GM12878 (cell line): ENCODE results near the gene CD34. TPM values are rescaled to one million over a fixed set of nuclear protein-coding genes. Genes with fewer than 3 reads are reported as not detected.

Experiments
- ATAC-seq: fragments of 200-7000 bp; cut with Tn5 transposase; 3 replicates; pipeline ENCODE4 v1.9.1; 2020; ENCODE audit warnings: mild to moderate bottlenecking, moderate library complexity
- BruUV-seq: library from RNA; stranded (reverse); fragments of 400-500 nt; replicated peaks from 2 replicates; lab custom pipeline; 2021; lab: Mats Ljungman, UMichigan
- CTCF ChIA-PET: fragments of 300-600 bp; sonication (Branson Sonifier 250); formaldehyde crosslinking; extraction: SDS; loops from one replicate; lab custom pipeline; 2021; ENCODE audit warnings: inconsistent platforms; lab: Yijun Ruan, JAX
- POLR2A ChIA-PET: fragments of 350-600 bp; formaldehyde crosslinking; extraction: SDS; loops from one replicate; lab custom pipeline; 2021; ENCODE audit warnings: inconsistent platforms; lab: Charles Lee
- RAD21 ChIA-PET: fragments of 300-600 bp; sonication (Branson Sonifier 250); formaldehyde crosslinking; loops from one replicate; lab custom pipeline; 2023; ENCODE audit warnings: antibody characterized with exemption; ENCODE audit not compliant: unreplicated experiment; lab: Charles Lee
- SMC1A ChIA-PET: fragments of 300-600 bp; sonication (Branson Sonifier 250); formaldehyde crosslinking; loops from one replicate; lab custom pipeline; 2023; ENCODE audit not compliant: unreplicated experiment, uncharacterized antibody; lab: Charles Lee
- DNase-seq: peaks from one replicate; pipeline ENCODE4 v3.0.0-alpha.2; 2011; ENCODE audit warnings: low read depth, low spot score
- FAIRE-seq: peaks from 3 replicates; lab custom pipeline; 2011; peaks lifted over from hg19 to GRCh38; lab: Jason Lieb, UNC
- H2AFZ ChIP-seq: 2 replicates; pipeline ENCODE4 v1.6.0; 2011; ENCODE audit warnings: low read depth, low read length, control low read depth; ENCODE audit not compliant: control insufficient read depth
- H3K27ac ChIP-seq: 2 replicates; pipeline ENCODE4 v1.5.1; 2011; ENCODE audit warnings: control low read depth; ENCODE audit not compliant: control insufficient read depth, insufficient read depth
- H3K27me3 ChIP-seq, 2 experiments: replicated peaks in 1 of 2; 2 replicates each; pipeline versions ENCODE4 v1.6.0 to v1.6.1; 2011; ENCODE audit warnings: low read length in 1 of 2; ENCODE audit not compliant: control insufficient read depth in 2 of 2, insufficient read depth in 2 of 2
- H3K36me3 ChIP-seq, 2 experiments: 2 replicates each; pipeline ENCODE4 v1.5.1; 2011; ENCODE audit warnings: low read length in 1 of 2; ENCODE audit not compliant: control insufficient read depth in 2 of 2, insufficient read depth in 2 of 2
- H3K4me1 ChIP-seq: 2 replicates; pipeline ENCODE4 v1.6.1; 2011; ENCODE audit warnings: mild to moderate bottlenecking, low read length, moderate library complexity, mixed read lengths; ENCODE audit not compliant: control insufficient read depth, insufficient read depth
- H3K4me2 ChIP-seq: 2 replicates; pipeline ENCODE4 v1.6.0; 2011; ENCODE audit warnings: control low read depth; ENCODE audit not compliant: control insufficient read depth, insufficient read depth
- H3K4me3 ChIP-seq: fragments of 200-600 bp; sonication (generic); 2 replicates; pipeline ENCODE4 v1.5.1; 2016
- H3K79me2 ChIP-seq: 2 replicates; pipeline ENCODE4 v1.6.0; 2011; ENCODE audit warnings: low read length; ENCODE audit not compliant: control insufficient read depth, insufficient read depth
- H3K9ac ChIP-seq: 2 replicates; pipeline ENCODE4 v1.8.0; 2011; ENCODE audit warnings: low read length, control low read depth, mixed read lengths; ENCODE audit not compliant: control insufficient read depth, insufficient read depth
- H3K9me3 ChIP-seq: replicated peaks from 3 replicates; pipeline ENCODE4 v1.5.1; 2011; ENCODE audit warnings: mild to moderate bottlenecking, low read length; ENCODE audit not compliant: control insufficient read depth, insufficient read depth
- H4K20me1 ChIP-seq: 2 replicates; pipeline ENCODE4 v1.6.0; 2011; ENCODE audit not compliant: control insufficient read depth, insufficient read depth
- BRCA1 ChIP-seq: IDR thresholded peaks from 2 replicates; pipeline ENCODE4 v1.6.1; 2011; ENCODE audit warnings: low read depth, low read length, improper control_type of control experiment
- CBX3 ChIP-seq: fragments of 200-600 bp; sonication (generic); IDR thresholded peaks from 2 replicates; pipeline ENCODE4 v1.6.1; 2016; ENCODE audit warnings: low read depth, borderline replicate concordance
- HDGF ChIP-seq: fragments of 450-650 bp; IDR thresholded peaks from 2 replicates; pipeline ENCODE4 v1.6.1; 2016; ENCODE audit warnings: antibody characterized with exemption
- JUNB ChIP-seq: IDR thresholded peaks from 2 replicates; pipeline ENCODE4 v1.6.1; 2016; ENCODE audit warnings: antibody characterized with exemption, mild to moderate bottlenecking
- NR2C2 ChIP-seq: IDR thresholded peaks from 2 replicates; pipeline ENCODE4 v1.6.1; 2011; ENCODE audit warnings: borderline replicate concordance, low read depth; ENCODE audit not compliant: control insufficient read depth, insufficient read length
- SMC3 ChIP-seq: IDR thresholded peaks from 2 replicates; pipeline ENCODE4 v1.6.1; 2011; ENCODE audit warnings: low read length, improper control_type of control experiment, borderline replicate concordance
- TCF3 ChIP-seq: IDR thresholded peaks from 2 replicates; pipeline ENCODE4 v1.6.1; 2012; ENCODE audit warnings: low read depth, mild to moderate bottlenecking, low read length, borderline replicate concordance; ENCODE audit not compliant: insufficient read depth
- WGBS: methylation state at CpG from one replicate; pipeline ENCODE4 v1.1.6; 2016; ENCODE audit warnings: low lambda C conversion rate; ENCODE audit not compliant: insufficient replicate concordance, insufficient coverage; ENCODE audit errors: missing lambda C conversion rate; 5-methylcytosine and 5-hydroxymethylcytosine counted together
- in situ Hi-C: fragments of 300-500 bp; cut with MboI; formaldehyde crosslinking; loops from 9 replicates; pipeline ENCODE4 v1.14.3; 2018; ENCODE audit warnings: mixed read lengths
- intact Hi-C: fragments of 100-400 bp; cut with micrococcal nuclease; formaldehyde crosslinking; loops from one replicate; pipeline ENCODE4 v1.14.2; 2022; ENCODE audit not compliant: unreplicated experiment
- polyA plus RNA-seq, 11 experiments: library from polyadenylated mRNA; depleted of rRNA in 4 of 11; unstranded in 6 of 11; stranded (reverse) in 5 of 11; fragments of >200 nt; fragmentation: Nextera tagmentation in 4 of 11; fragmentation: Illumina TruSeq in 1 of 11; extraction: Ambion mirVana in 4 of 11; extraction: Trizol in 1 of 11; gene quantifications; 1 replicate in 1 of 11; 2 replicates in 10 of 11; pipeline versions ENCODE4 v1.2.1 to v1.2.3, GENCODE V29; 2011 to 2016; ENCODE audit warnings: inconsistent platforms in 2 of 11, missing spikeins in 2 of 11, low read depth in 1 of 11
- total RNA-seq, 4 experiments: library from RNA; depleted of rRNA in 3 of 4; stranded (reverse); fragments of >200 nt in 3 of 4; fragmentation: Illumina TruSeq in 1 of 4; extraction: Trizol in 1 of 4; gene quantifications; 2 replicates each; pipeline versions ENCODE4 v1.2.1 to v1.2.3, GENCODE V29; 2013 to 2021
- TF ChIP-seq, protein P1 (sequence below): fragments of 450-650 bp; IDR thresholded peaks from 2 replicates; pipeline ENCODE4 v1.6.1; 2017; ENCODE audit warnings: mild to moderate bottlenecking

CD34 gene
- total and polyA plus RNA-seq, 10 of the 15 experiments (the other 5 are each of a cell fraction or from before 2014, with no cell fraction given): under 0.01 to 0.08 (median 0.02) TPM; not detected in 6

DNA sequence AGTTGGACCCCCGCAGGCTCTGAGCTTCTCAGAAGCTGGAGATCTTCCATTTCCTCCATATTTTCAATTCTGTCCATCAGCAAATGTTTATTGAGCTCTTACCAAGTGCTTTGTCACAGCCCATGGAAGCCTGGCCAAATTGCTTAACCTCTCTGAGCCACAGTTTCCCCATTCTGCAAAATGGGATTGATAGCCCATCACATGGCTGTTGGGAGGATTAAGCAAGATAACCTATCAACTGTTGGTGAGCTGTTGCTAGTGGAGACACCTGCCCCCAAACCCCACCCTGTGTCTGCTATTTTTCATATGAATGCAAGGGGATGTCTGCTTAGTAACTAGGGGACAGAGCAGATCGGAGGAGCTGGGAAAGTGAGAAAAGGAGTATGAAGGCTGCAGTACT lies 38.3 kb downstream of the CD34 start:
- Histone ChIP-seq H3K9ac (no peak overlapping the region), H3K4me1 (peaks cover 25% of the 10 kb centered on the region)
- WGBS: 95% methylated on average over 2 of the region's 2 CpGs

More for the DNA sequence above, 38.3 kb downstream of the CD34 start:
- FAIRE-seq (no peak), DNase-seq (no peak), ATAC-seq (no peak)
- Histone ChIP-seq H3K79me2 (peaks cover 12% of the 10 kb centered on the region), H3K4me2 (0 out of 2 replicates have a peak overlapping the region, but pooled peaks have one; percentile 6), H3K27me3 (no peaks in the 10 kb centered on the region), H3K36me3 (no peaks in the 10 kb centered on the region), H3K4me3 (no peak overlapping the region), H2AFZ (peak overlapping the region; percentile 81), H3K9me3 (no peaks in the 10 kb centered on the region), H4K20me1 (no peaks in the 10 kb centered on the region), H3K27ac (no peak overlapping the region)
- RAD21 ChIA-PET: interaction anchor here (1.0 to 16.7 kb wide), 8 partner anchors 11 to 90 kb away, joined by 3 to 265 read pairs (median 6); no protein-coding TSS in a partner anchor
- CTCF ChIA-PET: interaction anchor here (0.6 to 17.7 kb wide), 13 partner anchors 8 to 1210 kb away, joined by 3 to 821 read pairs (median 8); no protein-coding TSS in a partner anchor
- POLR2A ChIA-PET: interaction anchor here (1.0 to 22.9 kb wide), 7 partner anchors 8 to 120 kb away, joined by 4 to 620 read pairs (median 5); no protein-coding TSS in a partner anchor
- SMC1A ChIA-PET: interaction anchor here (0.8 to 21.3 kb wide), 12 partner anchors 10 to 92 kb away, joined by 3 to 444 read pairs (median 4); no protein-coding TSS in a partner anchor
- no peak for TF ChIP-seq NR2C2
- TF ChIP-seq, protein P1, sequence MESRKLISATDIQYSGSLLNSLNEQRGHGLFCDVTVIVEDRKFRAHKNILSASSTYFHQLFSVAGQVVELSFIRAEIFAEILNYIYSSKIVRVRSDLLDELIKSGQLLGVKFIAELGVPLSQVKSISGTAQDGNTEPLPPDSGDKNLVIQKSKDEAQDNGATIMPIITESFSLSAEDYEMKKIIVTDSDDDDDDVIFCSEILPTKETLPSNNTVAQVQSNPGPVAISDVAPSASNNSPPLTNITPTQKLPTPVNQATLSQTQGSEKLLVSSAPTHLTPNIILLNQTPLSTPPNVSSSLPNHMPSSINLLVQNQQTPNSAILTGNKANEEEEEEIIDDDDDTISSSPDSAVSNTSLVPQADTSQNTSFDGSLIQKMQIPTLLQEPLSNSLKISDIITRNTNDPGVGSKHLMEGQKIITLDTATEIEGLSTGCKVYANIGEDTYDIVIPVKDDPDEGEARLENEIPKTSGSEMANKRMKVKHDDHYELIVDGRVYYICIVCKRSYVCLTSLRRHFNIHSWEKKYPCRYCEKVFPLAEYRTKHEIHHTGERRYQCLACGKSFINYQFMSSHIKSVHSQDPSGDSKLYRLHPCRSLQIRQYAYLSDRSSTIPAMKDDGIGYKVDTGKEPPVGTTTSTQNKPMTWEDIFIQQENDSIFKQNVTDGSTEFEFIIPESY: no peak
- no peak for TF ChIP-seq BRCA1
- no peak for TF ChIP-seq CBX3
- no peak for TF ChIP-seq SMC3
- no peak for TF ChIP-seq TCF3
- no peak for TF ChIP-seq HDGF
- no peak for TF ChIP-seq JUNB
- no TSS peak for BruUV-seq
- intact Hi-C loops: no loop called here
- in situ Hi-C loops: no loop called here
